Measurements from ENCODE around the gene DUSP22.

- TF ChIP-seq CTCF (IDR thresholded peaks at IDR 0.05; ENCODE audit: poor library complexity) (no peak), EZH2phosphoT487 (IDR thresholded peaks at IDR 0.05; ENCODE audit: low read depth, severe bottlenecking, unreplicated experiment) (no peak)
Observed at GRCh38 chr6:307874-308273, 15.6 kb downstream of the DUSP22 start.

All from hepatocyte (in vitro differentiated cells).